Panc1 (cell line): Measurements from ENCODE around the gene DLL1.

Experiments used
- CTCF ChIP-seq: fragments of 450-650 bp; IDR thresholded peaks from 2 replicates; pipeline ENCODE4 v1.5.1; 2017; ENCODE audit warnings: mild to moderate bottlenecking
- POLR2AphosphoS5 ChIP-seq: IDR thresholded peaks from 2 replicates; pipeline ENCODE4 v1.6.1; 2012; ENCODE audit warnings: mild to moderate bottlenecking, low read depth, low read length, moderate library complexity
- TCF7L2 ChIP-seq: IDR thresholded peaks from 2 replicates; pipeline ENCODE4 v1.6.1; 2011; ENCODE audit warnings: mild to moderate bottlenecking, low read depth, low read length, inconsistent platforms

- no peak for TF ChIP-seq CTCF
- TF ChIP-seq POLR2AphosphoS5: no peak
- no peak for TF ChIP-seq TCF7L2
Observed at GRCh38 chr6:170290296-170291128, at the start of gene DLL1.
